Upper lobe of left lung (tissue), 6 donors: Measurements from ENCODE around the gene RBP5. TPM values are rescaled to one million over a fixed set of nuclear protein-coding genes. Genes with fewer than 3 reads are reported as not detected.

ENCODE experiments used
- ATAC-seq, 2 donors: fragments of 200-7000 bp; cut with Tn5 transposase; one replicate each; pipeline ENCODE4 v1.9.1; 2022; ENCODE audit warnings: mild to moderate bottlenecking in 2 of 2, moderate library complexity in 2 of 2; ENCODE audit not compliant: low FRiP score in 2 of 2
- DNase-seq, 2 donors: peaks; one replicate each; pipeline ENCODE4 v3.0.0-alpha.2; 2019 to 2020
- H3K27ac ChIP-seq, 4 donors: fragments of 200-600 bp; sonication (generic); one replicate each; pipeline ENCODE4 v1.5.1; 2016 to 2019
- H3K27me3 ChIP-seq, 4 donors: fragments of 200-600 bp; sonication (generic); one replicate each; pipeline ENCODE4 v1.5.1; 2017 to 2019
- H3K36me3 ChIP-seq, 4 donors: fragments of 200-600 bp; sonication (generic); one replicate each; pipeline ENCODE4 v1.5.1; 2016 to 2019
- H3K4me1 ChIP-seq, 4 donors: fragments of 200-600 bp; sonication (generic); one replicate each; pipeline ENCODE4 v1.5.1; 2018 to 2019
- H3K4me3 ChIP-seq, 4 donors: fragments of 200-600 bp; sonication (generic); one replicate each; pipeline ENCODE4 v1.5.1; 2017 to 2019; ENCODE audit warnings: mild to moderate bottlenecking in 2 of 4, moderate library complexity in 1 of 4
- H3K9me3 ChIP-seq, 4 donors: fragments of 200-600 bp; sonication (generic); one replicate each; pipeline ENCODE4 v1.5.1; 2018 to 2019
- EP300 ChIP-seq, 4 donors: sonication (generic); formaldehyde crosslinking; IDR thresholded peaks; one replicate each; pipeline ENCODE4 v1.5.1; 2017; ENCODE audit warnings: antibody characterized with exemption in 4 of 4, control low read depth in 2 of 4
- POLR2A ChIP-seq, 4 donors: fragments of 450-650 bp; IDR thresholded peaks; one replicate each; pipeline ENCODE4 v1.5.1; 2016 to 2017; ENCODE audit warnings: antibody characterized with exemption in 4 of 4, mild to moderate bottlenecking in 2 of 4
- POLR2AphosphoS5 ChIP-seq, 2 donors: sonication (generic); formaldehyde crosslinking; IDR thresholded peaks; one replicate each; pipeline ENCODE4 v1.5.1; 2017; ENCODE audit warnings: antibody characterized with exemption in 2 of 2
- WGBS, 2 donors: methylation state at CpG; one replicate each; pipeline ENCODE4 v1.1.5; 2017 to 2018; 5-methylcytosine and 5-hydroxymethylcytosine counted together
- total RNA-seq, 6 donors: library from RNA; depleted of rRNA in 4 of 6; stranded (reverse); fragments of >200 nt in 4 of 6; gene quantifications; one replicate each; pipeline versions ENCODE4 v1.1.0 to v1.2.1, GENCODE V29; 2016 to 2021
- TF ChIP-seq, protein P1 (sequence below), 6 experiments: fragments of 450-650 bp in 4 of 6; fragments of 200-600 bp in 2 of 6; sonication (generic) in 2 of 6; IDR thresholded peaks; one replicate each; pipeline ENCODE4 v1.5.1; 2016 to 2019; ENCODE audit warnings: antibody characterized with exemption in 6 of 6
- donor health status: DM: no; HTN: no; CAD: no; lungs with moderate emphysema.
- donor health status: DM: no; HTN: yes; CAD: no; lungs with severe emphysema.

RBP5 gene
- total RNA-seq, 6 donors from 2014 or later, result 1.8 to 6.9 TPM; not detected in 4

DNA sequence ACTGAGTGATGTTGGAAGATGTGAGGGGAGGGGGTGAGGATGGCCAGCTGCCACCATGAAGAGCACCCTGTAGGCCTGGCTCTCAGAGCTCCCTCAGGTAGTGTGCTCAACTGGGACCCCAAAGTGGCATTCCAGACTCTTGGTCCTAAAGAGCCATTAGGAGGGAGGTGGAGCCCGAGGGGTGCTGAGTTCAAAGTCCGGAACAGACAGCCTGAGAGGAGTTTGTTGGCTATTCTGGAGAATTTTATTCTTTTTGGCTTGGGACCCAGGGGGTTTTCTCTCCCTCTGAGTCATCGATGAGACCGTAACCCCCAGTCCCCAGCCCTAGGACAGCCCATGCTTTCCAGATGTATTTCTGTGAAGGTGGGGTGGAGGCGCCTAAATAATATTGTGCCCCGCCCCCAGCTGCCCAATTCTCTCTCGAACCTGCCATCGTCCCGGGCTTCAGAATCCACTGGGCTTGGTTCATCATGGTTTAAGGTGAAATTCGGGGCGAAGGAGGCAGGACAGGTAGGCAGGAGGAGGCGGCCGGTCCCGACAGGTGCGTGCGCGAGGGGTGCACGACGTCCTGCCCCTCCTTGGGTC is 690 bp upstream of the RBP5 start:
- H3K27ac ChIP-seq, result peak overlapping the region in 3 of 4 donors; percentile 53 to 84 (median 81)
- peak in 1 of 2 donors; percentile 14 for ATAC-seq

DNA sequence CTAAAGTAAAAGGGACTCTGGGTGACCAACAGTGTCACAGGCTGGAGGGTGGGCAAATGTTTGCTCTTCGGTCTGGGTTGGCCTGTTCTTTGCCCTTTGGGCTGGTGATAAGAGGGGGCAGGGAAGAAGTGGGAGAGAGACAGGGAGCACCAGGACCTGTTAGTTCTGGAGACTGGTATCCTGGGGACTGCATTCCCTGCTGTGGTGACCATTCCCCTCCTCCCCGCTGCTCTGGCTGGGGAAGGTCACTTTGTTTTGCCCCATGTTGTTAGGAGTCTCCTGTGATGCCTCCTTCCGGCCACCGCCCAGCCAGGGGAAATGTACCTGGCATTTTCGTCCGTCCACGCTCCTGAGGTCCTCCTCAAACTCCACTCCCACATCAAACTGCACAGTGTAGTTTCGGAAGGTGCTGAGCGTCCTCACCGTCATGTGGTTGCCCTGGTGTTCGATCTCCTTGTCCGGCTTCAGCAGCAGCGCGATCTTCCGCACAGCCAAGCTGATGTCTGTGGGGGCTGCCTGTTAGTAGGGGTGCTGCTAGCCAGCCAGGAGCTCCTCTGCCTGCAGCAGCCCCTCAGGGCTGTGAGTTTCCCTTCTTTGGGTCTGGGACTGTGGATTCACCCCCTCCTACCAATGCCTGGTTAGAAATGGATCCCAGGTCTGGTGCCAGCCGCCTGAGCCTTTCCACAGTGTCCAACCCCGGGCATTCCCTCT is 618 bp downstream of the RBP5 start:
- H3K4me3 ChIP-seq, result no peak overlapping the region
- TF ChIP-seq, protein P1, sequence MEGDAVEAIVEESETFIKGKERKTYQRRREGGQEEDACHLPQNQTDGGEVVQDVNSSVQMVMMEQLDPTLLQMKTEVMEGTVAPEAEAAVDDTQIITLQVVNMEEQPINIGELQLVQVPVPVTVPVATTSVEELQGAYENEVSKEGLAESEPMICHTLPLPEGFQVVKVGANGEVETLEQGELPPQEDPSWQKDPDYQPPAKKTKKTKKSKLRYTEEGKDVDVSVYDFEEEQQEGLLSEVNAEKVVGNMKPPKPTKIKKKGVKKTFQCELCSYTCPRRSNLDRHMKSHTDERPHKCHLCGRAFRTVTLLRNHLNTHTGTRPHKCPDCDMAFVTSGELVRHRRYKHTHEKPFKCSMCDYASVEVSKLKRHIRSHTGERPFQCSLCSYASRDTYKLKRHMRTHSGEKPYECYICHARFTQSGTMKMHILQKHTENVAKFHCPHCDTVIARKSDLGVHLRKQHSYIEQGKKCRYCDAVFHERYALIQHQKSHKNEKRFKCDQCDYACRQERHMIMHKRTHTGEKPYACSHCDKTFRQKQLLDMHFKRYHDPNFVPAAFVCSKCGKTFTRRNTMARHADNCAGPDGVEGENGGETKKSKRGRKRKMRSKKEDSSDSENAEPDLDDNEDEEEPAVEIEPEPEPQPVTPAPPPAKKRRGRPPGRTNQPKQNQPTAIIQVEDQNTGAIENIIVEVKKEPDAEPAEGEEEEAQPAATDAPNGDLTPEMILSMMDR (IDR thresholded peaks at IDR 0.05), result no peak
- TF ChIP-seq POLR2AphosphoS5 (IDR thresholded peaks at IDR 0.05), result no peak
- no peaks in the 10 kb centered on the region for H3K36me3 ChIP-seq
- H3K27me3 ChIP-seq, result peaks cover 0 to 3% (median 0%) of the 10 kb centered on the region in 4 donors
- H3K9me3 ChIP-seq, result no peaks in the 10 kb centered on the region
- DNase-seq (no peak), ATAC-seq (no peak)
- no peak overlapping the region for H3K27ac ChIP-seq
- peaks cover 21 to 28% (median 23%) of the 10 kb centered on the region in 4 donors for H3K4me1 ChIP-seq
- WGBS, 2 donors, result 81 to 84% methylated on average over 15 to 16 of the region's 17 CpGs

More for the DNA sequence above, 690 bp upstream of the RBP5 start:
- WGBS, 2 donors, result 7 to 24% methylated on average over 6 to 19 of the region's 19 CpGs
- Histone ChIP-seq H3K27me3 (peaks cover 0 to 3% (median 0%) of the 10 kb centered on the region in 4 donors), H3K36me3 (peaks cover 0 to 9% (median 2%) of the 10 kb centered on the region in 4 donors), H3K4me3 (peak overlapping the region; percentile 57 to 86 (median 70)), H3K4me1 (peaks cover 19 to 28% (median 22%) of the 10 kb centered on the region in 4 donors), H3K9me3 (no peaks in the 10 kb centered on the region)
- TF ChIP-seq POLR2AphosphoS5 (IDR thresholded peaks at IDR 0.05) (no peak), EP300 (IDR thresholded peaks at IDR 0.05) (no peak)
- TF ChIP-seq, protein P1 (IDR thresholded peaks at IDR 0.05), result no peak
- no peak for DNase-seq

DNA sequence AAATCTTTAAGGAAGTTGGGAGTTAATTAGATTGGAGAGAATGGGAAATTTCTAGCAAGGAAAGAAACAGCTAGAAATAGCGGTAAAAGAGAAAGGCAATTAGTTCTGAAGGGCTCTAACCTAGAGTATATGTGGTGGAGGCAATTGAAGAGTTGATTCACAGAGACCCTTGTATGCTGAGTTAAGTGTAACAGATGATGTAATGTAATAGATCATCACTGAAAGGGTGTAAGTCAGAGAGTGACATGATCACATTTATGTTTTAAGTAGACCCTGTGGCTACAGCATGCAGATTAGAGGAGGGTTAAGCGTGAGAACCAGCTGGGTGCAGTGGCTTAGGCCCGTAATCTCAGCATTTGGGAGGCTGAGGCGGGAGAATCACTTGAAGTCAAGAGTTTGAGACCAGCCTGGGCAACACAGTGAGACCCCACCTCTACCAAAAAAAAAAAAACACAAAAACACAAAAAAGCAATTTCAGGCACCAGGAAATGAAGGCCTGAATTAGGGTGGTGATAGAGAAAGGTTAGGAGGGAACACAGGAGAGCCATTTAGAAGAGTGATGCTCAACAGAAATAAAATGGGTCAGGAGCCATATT is 3.0 kb downstream of the RBP5 start:
- H3K9me3 ChIP-seq, result no peaks in the 10 kb centered on the region
- no peak for DNase-seq
- ATAC-seq, result no peak
- WGBS, 2 donors, result 87 to 97% methylated on average over 4 of the region's 4 CpGs
- no peak overlapping the region for H3K27ac ChIP-seq
- H3K4me3 ChIP-seq, result no peak overlapping the region
- TF ChIP-seq EP300 (IDR thresholded peaks at IDR 0.05) (no peak), POLR2A (IDR thresholded peaks at IDR 0.05) (no peak), POLR2AphosphoS5 (IDR thresholded peaks at IDR 0.05) (no peak)
- TF ChIP-seq, protein P1 (IDR thresholded peaks at IDR 0.05), result no peak
- peaks cover 19 to 20% (median 19%) of the 10 kb centered on the region in 4 donors for H3K4me1 ChIP-seq
- peaks cover 0 to 3% (median 0%) of the 10 kb centered on the region in 4 donors for H3K27me3 ChIP-seq
- H3K36me3 ChIP-seq, result no peaks in the 10 kb centered on the region

DNA sequence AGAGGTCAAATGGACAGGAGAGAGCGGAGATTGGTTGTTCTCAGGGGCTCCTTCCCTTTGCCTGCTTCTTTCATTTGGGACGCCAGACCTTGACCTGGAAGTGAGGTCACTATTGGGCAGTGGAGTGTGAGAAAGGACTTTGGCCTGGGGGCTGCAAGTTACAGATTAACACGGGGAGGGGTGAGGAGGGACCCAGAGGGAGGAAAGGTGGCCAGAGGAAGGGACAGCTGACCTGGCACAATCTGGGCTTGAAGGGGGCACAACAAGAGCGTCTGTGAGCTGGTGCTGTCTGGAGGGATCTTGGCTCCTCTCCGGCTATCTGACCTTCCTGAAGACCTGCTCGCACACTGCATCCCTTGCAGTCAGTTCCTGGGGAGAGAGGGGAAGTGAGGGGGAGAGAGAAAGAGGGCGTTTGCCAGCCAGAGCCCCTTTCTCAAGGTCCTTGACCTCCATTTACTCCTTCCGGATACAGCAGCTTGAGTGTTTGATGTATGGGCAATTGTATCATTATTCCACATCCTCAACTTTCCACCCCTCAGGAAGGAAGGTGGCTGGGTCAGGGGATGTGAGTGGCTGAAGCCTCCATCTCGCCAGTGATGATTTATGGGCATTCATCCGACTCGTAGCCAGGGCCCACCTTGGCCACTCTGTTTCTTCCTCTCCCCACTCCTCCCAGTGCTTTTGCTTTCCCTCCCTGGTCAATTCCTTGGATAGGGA is 4.7 kb downstream of the RBP5 start:
- 55 to 56% methylated on average over 11 of the region's 11 CpGs for WGBS, 2 donors
- no peak for ATAC-seq
- no peak for DNase-seq
- Histone ChIP-seq H3K27ac (peak overlapping the region in 1 of 4 donors; percentile 20), H3K4me3 (no peak overlapping the region), H3K27me3 (no peaks in the 10 kb centered on the region), H3K9me3 (no peaks in the 10 kb centered on the region), H3K36me3 (peaks cover 0 to 4% (median 0%) of the 10 kb centered on the region in 4 donors), H3K4me1 (peaks cover 1 to 8% (median 6%) of the 10 kb centered on the region in 4 donors)
- TF ChIP-seq POLR2AphosphoS5 (IDR thresholded peaks at IDR 0.05) (no peak), EP300 (IDR thresholded peaks at IDR 0.05) (no peak), POLR2A (IDR thresholded peaks at IDR 0.05) (no peak)
- TF ChIP-seq, protein P1 (IDR thresholded peaks at IDR 0.05), result no peak
